Measurements from ENCODE around the gene ZBTB26.

Gene ZBTB26

GRCh38 chr9:122931226-122932121 lies at the start of gene ZBTB26:
ZBTB26 (minus strand) TSS chr9:122931512; CDS start chr9:122919934, 11,578 bp downstream.
- peak; percentile 95 for DNase-seq

GRCh38 chr9:122978601-122979000 lies 47.3 kb upstream of the ZBTB26 start:
- DNase-seq: no peak

- no peak for DNase-seq
Observed at GRCh38 chr9:122975196-122975595, 43.9 kb upstream of the ZBTB26 start.

GRCh38 chr9:122961139-122961538 lies 29.8 kb upstream of the ZBTB26 start:
- no peak for DNase-seq

- DNase-seq: no peak
Observed at GRCh38 chr9:122955961-122956360, 24.6 kb upstream of the ZBTB26 start.

- DNase-seq: no peak
Observed at GRCh38 chr9:122954253-122954691, 23.0 kb upstream of the ZBTB26 start.

- no peak for DNase-seq
Observed at GRCh38 chr9:122951056-122951455, 19.7 kb upstream of the ZBTB26 start.

- DNase-seq: no peak
Observed at GRCh38 chr9:122950263-122950662, 19.0 kb upstream of the ZBTB26 start.

- DNase-seq: no peak
Observed at GRCh38 chr9:122949696-122950095, 18.4 kb upstream of the ZBTB26 start.

- no peak for DNase-seq
Observed at GRCh38 chr9:122948313-122948712, 17.0 kb upstream of the ZBTB26 start.

- DNase-seq: no peak
Observed at GRCh38 chr9:122946461-122947005, 15.2 kb upstream of the ZBTB26 start.

- no peak for DNase-seq
Observed at GRCh38 chr9:122944960-122945888, 13.9 kb upstream of the ZBTB26 start.

- DNase-seq: no peak
Observed at GRCh38 chr9:122941582-122942234, 10.4 kb upstream of the ZBTB26 start.

- peak; percentile 100 for DNase-seq
Observed at GRCh38 chr9:122940749-122941581, 9.7 kb upstream of the ZBTB26 start, which contains the start of gene RABGAP1. RABGAP1 (plus strand) TSS chr9:122941020; CDS start chr9:122957060, 16,040 bp downstream.

- no peak for DNase-seq
Observed at GRCh38 chr9:122940454-122940748, 9.1 kb upstream of the ZBTB26 start.

GRCh38 chr9:122939601-122940000 lies 8.3 kb upstream of the ZBTB26 start:
- DNase-seq: no peak

GRCh38 chr9:122936883-122937282 lies 5.6 kb upstream of the ZBTB26 start:
- DNase-seq: no peak

- DNase-seq: no peak
Observed at GRCh38 chr9:122936464-122936863, 5.2 kb upstream of the ZBTB26 start.

GRCh38 chr9:122930541-122931225 lies 629 bp downstream of the ZBTB26 start:
- DNase-seq: no peak

GRCh38 chr9:122929796-122930354 lies 1.4 kb downstream of the ZBTB26 start:
- no peak for DNase-seq

GRCh38 chr9:122923947-122924346 lies 7.4 kb downstream of the ZBTB26 start:
- DNase-seq: no peak

Data from stimulated activated CD4-positive, alpha-beta T cell treated with anti-CD3 and anti-CD28 coated beads, Interleukin-15, amount 100 ng/mL, for 24 hours (primary cell).